Measurements from ENCODE around the gene COL19A1.

The COL19A1 gene

GRCh38 chr6:70133246-70133645 is 266.9 kb downstream of the COL19A1 start:
- DNase-seq, result no peak

DNA sequence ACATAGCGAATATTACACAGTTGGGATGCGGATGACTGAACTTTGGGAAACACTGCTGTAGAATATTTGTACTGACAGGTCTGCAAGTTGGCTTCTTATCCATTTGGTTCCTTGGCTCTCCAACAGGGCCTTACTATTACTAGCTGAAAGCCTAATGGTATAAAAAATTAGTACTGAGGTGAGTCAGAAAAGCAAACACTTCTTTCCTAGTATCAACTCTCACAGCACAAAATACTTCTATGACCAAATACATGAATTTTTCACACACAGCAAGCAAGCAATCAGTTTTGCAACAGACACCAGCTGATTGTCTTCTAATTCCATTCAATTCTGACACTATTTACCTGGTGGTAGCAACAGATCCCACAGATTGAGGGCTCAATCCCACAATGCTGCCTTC is 268.2 kb downstream of the COL19A1 start:
- DNase-seq, result no peak

DNA sequence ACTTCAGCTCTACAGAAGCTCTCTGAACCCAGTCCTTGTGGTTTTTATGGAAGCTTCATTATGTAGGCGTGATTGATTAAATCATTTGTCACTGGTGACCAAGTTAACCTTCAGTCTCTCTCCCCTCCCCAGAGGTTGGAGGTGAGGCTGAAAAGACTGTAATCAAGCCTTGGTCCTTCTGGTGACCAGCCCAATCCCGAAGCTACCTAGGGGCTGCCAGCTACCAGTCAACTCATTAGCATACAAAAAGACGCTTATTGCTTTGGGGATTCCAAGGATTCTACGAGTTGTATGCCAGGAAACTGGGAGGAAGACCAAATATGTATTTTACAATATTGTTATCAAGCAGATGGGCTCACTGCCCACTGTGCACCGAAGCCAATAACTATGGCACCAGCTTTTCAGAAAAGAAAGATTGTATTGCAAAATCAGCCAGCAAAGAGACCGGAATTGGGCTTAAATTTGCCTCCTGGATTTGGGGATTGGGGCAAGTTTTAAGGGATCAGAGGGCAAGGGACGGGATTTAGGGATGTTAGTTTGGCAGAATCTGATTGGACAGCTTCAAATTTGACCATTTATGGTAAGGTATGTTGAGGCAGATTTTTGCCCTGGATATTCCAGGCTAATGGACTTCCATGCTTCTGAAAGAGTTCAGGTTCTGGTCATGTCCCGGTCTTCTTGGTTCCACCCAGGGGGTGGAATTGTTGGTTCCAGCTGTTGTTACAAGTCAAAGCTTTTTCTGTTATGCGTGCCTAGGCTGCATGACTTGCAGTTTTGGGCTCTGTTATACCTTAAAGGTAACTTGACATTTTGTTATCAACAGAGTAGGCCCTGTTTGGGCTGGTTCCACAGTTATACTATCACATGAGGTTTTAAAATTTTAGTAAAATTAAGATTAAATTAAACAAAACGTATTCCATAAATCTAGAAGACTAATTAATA is 269.1 kb downstream of the COL19A1 start:
- no peak for DNase-seq

- no peak for DNase-seq
These were observed 270.6 kb downstream of the COL19A1 start for GRCh38 chr6:70136996-70137395.

DNA sequence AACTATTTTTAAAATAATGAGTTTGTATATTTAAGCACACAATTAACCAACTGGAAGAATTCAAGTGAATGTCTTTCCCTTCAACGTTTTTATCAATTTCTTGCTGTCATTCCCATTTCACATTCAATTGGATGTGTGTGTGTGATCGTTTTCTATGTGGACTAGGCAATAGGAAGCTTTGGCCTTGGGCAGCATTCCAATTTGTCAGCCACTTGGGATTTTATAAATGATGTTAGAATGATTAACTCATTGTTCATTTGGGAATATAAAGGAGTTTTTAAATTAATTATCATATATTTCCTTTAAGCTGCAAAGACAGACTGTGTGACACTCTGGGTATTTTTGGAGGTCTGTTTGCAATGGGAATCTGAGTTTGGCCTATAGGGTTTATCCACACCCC is 274.1 kb downstream of the COL19A1 start:
- DNase-seq, result no peak

- no peak for DNase-seq
These were observed 275.7 kb downstream of the COL19A1 start for GRCh38 chr6:70142034-70142433.

GRCh38 chr6:70145178-70145577 is 278.8 kb downstream of the COL19A1 start:
- no peak for DNase-seq

GRCh38 chr6:70149209-70149788 is 282.9 kb downstream of the COL19A1 start:
- DNase-seq, result no peak

- DNase-seq, result no peak
These were observed 284.2 kb downstream of the COL19A1 start for GRCh38 chr6:70150521-70150920.

DNA sequence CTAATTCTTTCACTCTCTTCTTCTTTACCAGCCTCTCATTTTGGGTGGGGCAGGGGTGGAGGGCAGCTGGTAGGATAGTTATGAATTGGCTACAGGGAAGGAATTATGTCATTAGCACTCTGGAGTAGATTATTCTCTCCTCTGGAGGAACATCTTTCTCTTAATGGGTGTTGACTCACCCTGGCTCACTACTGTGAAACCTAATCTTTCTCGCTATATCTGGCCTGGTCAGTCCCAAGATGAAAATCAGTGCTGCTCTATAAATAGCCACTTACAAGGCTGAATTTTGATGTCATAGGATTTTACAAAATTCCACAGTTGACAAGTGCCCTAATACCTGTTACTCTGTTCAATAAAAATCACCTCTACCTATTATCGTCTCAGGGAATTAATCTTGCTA is 285.3 kb downstream of the COL19A1 start:
- no peak for DNase-seq

DNA sequence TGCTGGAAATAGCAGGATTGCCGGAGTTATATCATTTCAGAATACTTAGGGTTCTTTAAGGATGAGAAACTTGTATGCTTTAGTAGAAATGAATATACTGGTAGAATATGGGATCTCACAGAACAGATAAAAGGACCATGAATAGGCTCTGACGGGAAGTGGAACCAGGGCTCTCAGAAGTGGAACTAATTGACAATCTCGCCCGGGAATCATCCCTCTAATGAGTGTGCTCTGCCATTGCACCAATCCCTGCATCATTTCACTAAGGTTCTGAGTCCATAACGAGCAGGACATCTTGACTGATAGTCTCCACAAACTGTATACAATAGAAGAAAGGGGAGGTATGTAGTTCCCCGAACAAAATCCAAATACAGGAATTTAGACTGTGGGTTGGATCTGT is 286.4 kb downstream of the COL19A1 start:
- no peak for DNase-seq

DNA sequence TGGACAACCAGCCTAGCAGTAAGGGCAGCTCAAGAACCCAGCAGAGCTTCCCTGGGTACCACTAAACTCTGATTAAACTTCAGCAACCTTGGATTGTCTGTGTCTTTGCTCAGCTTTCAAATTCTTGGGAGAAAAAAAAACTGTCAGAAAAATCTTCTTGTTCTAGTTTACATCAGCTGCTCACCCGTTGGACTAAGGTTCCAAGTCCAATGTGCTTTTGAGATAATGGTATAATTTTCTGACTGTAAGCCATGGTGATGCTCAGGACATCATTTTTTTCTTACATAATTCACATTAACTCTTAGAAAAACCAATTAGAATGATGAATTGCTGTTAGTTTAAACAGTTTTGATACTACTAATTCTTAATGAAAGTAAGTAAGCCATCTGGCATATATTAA is 290.7 kb downstream of the COL19A1 start:
- DNase-seq, result no peak

- DNase-seq, result no peak
These were observed 293.9 kb downstream of the COL19A1 start for GRCh38 chr6:70160276-70160675.

GRCh38 chr6:70162972-70163371 is 296.6 kb downstream of the COL19A1 start:
- no peak for DNase-seq

GRCh38 chr6:70163795-70164194 is 297.4 kb downstream of the COL19A1 start:
- no peak for DNase-seq

- DNase-seq, result no peak
These were observed 298.2 kb downstream of the COL19A1 start for GRCh38 chr6:70164556-70164955.

DNA sequence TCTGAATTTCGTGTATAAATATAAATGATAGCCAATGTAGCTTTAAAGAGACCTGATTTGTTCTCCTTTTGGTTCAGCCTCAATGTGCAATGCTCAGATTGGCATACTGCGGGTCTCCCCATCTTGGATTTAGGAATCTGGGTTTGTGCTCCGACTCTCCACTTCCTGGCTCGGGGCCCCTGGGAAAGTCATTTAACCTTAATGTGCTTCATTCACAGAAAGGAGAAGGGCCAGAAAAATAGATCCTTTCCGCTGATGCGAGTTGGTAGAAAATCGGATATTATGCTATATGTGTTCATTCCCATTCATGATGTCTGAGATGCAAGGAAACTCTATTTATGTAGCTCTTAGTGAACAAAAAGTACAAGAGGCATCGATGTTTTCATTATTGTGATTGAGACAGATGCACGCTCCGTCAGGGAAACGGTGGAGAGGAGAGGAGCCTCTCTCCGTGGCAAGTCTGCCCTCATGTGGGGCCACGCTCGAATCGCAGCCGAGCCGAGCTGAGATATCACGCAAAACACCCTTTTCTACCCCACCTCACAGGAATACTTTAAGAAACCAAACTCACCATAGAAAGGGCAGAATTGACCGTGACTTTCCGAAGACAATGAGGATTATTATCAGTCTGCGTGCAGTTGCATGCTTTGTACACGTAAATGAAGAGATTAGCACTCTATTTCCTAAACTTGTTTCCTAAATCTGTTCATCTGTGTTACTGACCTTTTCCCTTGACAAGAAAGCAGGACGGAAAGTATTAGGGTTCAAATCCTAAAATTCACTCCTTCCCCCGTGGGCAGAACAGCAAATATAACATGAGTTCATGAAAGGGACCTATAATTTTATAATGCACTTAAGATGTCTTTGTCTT is 300.0 kb downstream of the COL19A1 start:
- DNase-seq, result peak; percentile 49

DNA sequence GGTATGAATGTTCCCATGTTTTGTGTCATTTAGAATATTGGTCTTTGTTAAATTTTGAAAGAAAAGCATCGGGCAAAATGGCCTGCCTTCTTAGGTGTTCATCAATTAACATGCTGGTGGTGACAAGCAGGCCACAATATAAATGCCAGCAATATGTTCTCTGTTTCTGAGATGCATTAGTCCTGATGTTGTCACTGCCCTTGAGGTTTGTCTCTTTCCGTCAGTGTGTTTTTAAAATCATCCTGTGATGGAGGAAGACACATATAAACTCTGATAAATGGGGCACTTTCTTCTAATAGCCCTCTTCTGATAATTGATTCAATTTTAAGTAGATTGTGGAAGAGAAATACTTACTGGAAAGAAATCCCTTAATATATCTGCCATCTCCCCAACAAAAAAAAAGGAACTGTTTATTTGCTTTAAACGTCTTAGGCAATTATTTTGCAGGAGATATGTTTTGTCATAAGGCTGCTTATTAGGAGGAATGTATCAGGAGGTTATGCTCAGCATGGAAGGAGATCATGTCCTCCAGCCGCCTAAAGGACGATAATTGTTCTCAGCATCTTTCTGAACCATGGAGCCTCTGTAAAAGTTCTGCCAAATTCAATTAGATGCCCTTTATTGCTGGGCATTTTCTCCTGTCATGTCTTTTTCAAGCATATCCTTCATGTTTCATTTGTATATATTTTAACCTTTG is 302.5 kb downstream of the COL19A1 start:
- no peak for DNase-seq

GRCh38 chr6:70171236-70171635 is 304.9 kb downstream of the COL19A1 start:
- DNase-seq, result no peak

GRCh38 chr6:70172252-70172651 is 305.9 kb downstream of the COL19A1 start:
- no peak for DNase-seq

GRCh38 chr6:70175770-70176169 is 309.4 kb downstream of the COL19A1 start:
- DNase-seq, result no peak

- no peak for DNase-seq
These were observed 310.6 kb downstream of the COL19A1 start for GRCh38 chr6:70176842-70177550.
